T follicular helper cell (primary cell): ENCODE measurements around the gene ENPEP.
"Not testable (repeated sequence)": the region's sequence is repeated elsewhere in the genome, so short reads cannot be mapped to it uniquely, and the experiment has no call there.

Experiments used
- DNase-seq: peaks from one replicate; pipeline ENCODE4 v3.0.0-alpha.2; 2020; ENCODE audit warnings: low read depth

Gene ENPEP

DNA sequence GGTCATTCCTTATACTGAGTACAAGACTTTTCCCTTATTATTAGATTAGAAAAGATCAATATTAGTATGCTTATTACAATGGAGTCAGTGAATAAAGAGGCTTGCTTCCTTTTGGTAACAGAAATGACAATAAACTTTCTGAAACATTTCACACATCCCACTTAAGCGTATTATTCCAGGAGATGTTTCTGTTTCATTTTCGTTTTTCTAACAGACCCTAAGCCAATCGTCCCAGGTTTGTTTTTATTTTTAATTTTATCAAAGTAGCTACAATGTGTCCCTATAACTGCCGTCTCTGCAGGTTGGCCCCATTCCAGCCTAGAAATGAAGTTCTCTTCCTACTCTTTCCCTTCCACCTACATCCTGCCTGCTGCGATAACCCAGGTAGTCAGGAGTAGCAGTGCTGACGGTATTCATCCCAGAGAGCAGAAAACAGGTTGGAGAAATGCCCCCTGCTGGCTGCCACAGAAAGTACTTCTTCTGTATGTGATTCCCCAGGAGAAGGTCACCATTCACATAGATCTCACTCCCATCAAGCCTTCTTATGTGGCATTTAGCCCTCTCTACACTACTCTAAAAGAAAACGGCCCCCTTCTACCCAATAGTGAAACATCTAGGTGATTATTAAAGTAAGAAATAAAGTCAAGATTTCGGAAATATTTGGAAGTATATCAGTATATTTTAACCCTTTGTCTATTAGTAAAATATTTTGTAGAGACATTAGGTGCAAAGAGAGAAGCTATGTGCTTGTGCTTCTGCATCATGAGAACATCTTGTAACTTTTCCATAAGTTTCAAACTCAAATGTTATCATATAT lies 40.4 kb downstream of the ENPEP start:
- peak; percentile 58 for DNase-seq

- no peak for DNase-seq
These were observed 43.0 kb downstream of the ENPEP start for GRCh38 chr4:110518889-110519490.

- no peak for DNase-seq
These were observed 44.9 kb downstream of the ENPEP start for GRCh38 chr4:110520886-110521285.

DNA sequence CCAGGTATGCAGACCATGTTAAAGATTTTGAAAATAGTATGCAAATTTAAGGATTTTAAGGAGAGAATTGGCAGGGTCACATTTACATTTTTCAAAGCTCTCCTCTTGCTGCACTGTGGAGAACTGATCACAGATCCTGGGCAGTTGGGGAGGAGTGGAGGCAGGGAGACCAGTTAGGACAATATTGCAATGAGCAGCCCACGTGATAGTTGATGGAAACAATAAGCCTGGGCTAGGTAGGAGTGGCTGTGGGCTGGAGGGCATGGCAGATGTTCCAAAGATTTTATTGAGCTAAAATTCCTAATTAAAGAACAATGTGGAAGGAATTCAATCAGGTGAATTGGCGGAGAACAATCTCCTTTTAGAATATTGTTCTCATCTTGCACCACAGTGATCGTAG lies 50.6 kb downstream of the ENPEP start:
- no peak for DNase-seq

DNA sequence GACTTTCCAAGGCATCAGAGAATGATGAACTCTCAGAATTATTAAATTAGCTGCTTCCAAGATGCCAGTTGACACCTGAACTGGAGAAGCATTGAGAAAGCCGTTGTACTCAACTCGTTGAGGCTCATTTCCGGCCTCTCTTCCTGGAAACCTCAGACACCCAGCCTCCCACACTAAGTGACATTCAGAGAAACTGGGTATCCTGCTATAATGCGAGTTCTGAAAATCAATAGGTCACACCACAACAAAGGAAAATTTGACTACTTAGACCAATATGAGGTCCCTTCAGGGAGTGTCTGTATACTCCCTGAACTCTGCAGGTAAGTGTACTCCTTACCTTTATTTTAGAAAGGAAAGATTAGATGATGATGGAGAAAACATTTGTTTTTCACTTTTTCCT lies 51.2 kb downstream of the ENPEP start:
- DNase-seq = no peak

DNA sequence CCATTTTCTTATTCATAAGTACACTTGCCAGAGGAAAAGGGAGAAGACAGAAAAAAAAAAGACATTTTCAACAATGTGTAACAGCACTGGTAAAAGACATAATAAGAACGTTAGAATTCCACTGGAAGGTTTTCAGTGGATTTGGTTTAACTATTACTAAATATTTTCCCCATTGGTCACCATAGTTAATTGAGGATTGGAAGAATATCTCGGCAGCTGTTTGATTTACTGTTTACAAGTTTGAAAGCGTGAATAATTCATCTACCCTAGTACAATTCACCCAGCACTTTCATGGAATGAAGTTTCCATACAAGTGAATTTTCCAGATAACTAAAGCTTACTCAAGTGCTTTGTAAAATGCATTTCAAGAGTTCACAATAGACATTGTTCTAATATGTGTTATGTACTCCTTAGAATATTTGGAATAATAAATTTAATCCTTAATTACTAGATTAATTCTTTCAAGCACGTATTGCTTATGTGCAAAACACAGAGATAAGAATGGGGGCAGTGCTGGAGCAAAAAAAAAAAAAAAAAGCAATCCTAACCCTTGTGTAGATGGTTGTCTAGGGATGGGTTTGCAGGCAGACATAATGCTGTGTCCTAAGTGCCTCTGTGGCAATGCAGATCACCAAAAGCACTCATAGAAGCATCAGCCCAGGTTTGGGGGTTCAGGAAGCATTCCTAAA lies 57.1 kb downstream of the ENPEP start:
- DNase-seq = no peak

GRCh38 chr4:110533590-110533910 lies 57.6 kb downstream of the ENPEP start:
- no peak for DNase-seq

- DNase-seq = no peak
These were observed 58.0 kb downstream of the ENPEP start for GRCh38 chr4:110533940-110534339.

- DNase-seq = no peak
These were observed 64.6 kb downstream of the ENPEP start for GRCh38 chr4:110540581-110540980.

- DNase-seq = no peak
These were observed 65.1 kb downstream of the ENPEP start for GRCh38 chr4:110540982-110541451.

DNA sequence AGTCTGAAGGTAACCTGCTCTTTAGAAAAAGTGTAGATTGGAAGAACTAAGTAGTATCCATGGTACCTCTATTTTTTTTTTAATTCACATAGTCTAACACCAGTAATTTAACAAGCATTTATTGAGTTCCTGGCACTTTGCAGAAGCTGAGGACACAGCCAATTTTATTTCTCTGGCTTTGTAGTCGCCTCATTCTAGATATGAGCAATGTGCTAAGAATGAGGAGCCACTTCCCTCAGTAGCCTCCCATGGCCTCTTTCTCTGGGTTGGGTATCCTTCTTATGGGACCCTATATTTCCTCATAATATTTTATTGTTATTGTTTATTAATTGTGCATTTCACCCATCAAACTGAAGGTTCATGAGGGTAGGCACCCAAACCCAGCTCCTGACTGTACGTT lies 67.6 kb downstream of the ENPEP start:
- DNase-seq = no peak

DNA sequence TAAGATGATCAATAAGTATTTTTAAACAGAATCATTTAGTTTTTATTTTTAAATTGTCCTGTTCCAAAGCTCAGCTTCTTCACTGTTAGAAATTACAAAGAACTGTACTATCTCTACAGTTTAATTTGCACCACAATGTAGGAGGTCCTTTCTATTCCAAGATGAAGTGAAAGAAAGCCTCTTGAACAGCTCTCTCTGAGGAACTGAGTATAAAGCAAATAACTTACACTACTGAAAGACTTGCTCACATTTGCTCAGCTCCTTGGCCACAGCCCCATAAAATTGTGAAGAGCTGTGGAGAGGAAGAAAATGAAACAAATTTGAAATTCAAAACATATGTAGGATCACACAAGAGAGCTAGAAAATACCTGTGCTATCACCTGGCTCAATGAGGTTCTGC lies 68.6 kb downstream of the ENPEP start:
- no peak for DNase-seq

- no peak for DNase-seq
These were observed 74.3 kb downstream of the ENPEP start for GRCh38 chr4:110550260-110550659.

DNA sequence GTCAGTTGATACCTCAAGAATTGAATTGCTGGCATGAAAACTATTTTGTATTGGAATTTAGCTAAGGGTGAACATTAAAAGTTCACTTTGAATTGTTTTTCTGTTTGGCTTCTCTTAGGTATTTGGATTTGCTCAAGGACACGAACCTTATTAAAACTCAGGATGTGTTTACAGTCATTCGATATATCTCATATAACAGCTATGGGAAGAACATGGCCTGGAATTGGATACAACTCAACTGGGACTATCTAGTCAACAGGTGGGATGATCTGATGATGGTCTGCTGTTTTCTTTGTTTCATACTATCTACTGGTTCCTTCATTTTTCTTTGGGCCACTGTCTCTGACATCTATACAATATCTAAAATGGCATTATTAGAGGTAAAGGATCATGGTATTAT lies 77.2 kb downstream of the ENPEP start:
- no peak for DNase-seq

DNA sequence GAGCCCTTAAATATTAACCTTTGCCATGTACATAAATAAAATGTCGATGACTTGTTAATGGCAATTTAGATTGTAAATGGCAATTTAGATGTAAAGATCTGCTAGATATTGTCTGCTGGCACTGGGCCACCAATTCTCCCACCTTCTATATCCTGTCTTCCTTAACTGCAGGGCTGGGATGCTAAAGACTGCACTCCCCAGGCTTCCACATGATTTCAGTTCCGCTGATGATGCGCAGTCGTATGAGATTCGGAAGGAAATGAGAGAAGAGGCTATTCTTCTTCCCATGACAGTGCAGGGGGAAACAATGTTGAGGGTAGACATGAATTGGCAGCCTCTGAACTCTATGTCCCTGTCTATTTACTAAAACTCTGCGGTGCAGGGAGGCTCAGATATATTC lies 91.3 kb downstream of the ENPEP start:
- no peak for DNase-seq

DNA sequence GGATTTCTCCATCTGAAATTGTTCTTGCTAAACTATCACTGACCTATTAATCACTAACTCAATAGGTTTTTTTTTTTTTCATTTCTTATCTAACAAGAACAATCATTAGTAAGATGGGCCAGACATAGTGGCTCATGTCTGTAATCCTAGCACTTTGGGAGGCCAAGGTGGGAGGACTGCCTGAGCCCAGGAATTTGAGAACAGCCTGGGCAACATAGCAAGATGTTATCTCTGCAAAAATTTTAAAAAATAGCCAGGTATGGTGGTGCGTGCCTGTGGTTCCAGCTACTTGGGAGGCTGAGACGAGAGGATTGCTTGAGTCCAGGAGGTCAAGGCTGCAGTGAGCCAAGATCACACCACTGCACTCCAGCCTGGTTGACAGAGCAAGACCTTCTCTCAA lies 100.7 kb downstream of the ENPEP start:
- DNase-seq = not testable (repeated sequence)

DNA sequence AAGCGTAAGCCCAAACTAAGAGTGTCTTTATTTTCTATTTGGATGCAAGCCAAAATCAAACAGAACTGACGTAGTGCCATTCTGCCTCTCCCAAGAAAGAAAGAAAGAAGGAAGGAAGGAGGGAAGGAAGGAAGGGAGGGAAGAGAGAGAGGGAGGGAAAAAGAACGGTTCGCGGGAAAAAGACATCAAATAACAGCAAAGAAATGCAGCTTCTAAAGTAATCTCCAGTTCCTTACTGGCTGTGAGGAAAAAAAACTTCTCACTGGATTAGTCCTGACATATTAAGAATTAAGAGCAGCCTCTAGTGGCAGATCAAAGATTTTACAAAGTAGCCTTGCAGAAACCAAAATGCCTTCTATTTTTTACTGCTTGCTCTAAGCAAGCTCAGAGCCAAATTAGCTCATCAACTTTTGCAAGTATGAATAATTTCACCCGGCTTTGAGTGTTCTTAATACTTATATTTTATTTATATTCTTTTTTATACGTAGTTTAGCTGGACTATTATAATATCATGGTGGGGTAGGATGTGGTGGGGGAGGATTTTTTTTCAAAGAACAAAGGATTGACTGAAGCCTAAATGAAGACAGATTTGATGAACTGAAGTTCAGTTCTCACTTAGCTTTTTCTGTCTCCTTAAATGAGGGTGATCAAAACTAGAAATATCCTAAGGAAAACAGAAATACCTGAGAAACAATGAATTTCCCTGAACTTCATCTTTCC lies 110.3 kb downstream of the ENPEP start:
- no peak for DNase-seq

- no peak for DNase-seq
These were observed 111.8 kb downstream of the ENPEP start for GRCh38 chr4:110587666-110588285.

- DNase-seq = no peak
These were observed 113.3 kb downstream of the ENPEP start for GRCh38 chr4:110589297-110589696.

GRCh38 chr4:110595583-110595982 lies 119.6 kb downstream of the ENPEP start:
- DNase-seq = no peak

DNA sequence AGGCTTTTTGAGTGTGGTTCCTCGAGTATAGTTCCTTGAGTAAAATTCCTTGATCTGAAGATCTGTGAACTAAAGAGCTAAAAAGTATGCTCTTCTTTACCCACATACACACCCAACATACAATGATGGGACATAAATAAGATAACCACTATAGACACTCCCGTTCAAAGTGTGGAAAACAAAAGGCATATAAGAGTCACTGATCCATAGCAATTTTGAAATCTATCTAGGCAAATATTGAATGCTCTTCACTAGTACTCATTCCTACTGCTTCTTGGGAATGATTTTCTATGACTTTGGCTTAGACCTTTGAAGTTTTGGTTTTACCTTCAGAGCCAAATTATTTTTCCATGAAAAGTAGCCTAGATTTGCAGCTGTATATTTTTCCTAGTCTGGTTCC lies 120.5 kb downstream of the ENPEP start:
- DNase-seq = no peak

GRCh38 chr4:110597582-110597981 lies 121.6 kb downstream of the ENPEP start:
- DNase-seq = no peak
